Liver (tissue), 2 donors: ENCODE data around the gene CEP170.
"Not testable (repeated sequence)": the region's sequence is repeated elsewhere in the genome, so short reads cannot be mapped to it uniquely, and the experiment has no call there.

Experiments
- RAD21 ChIP-seq, 2 donors: IDR thresholded peaks; 2 replicates each; pipeline ENCODE4 v1.6.1; 2016; ENCODE audit warnings: antibody characterized with exemption in 2 of 2, mild to moderate bottlenecking in 2 of 2
- TF ChIP-seq, protein P1 (sequence below): IDR thresholded peaks from 2 replicates; pipeline ENCODE4 v1.6.1; 2016; ENCODE audit warnings: antibody characterized with exemption, mild to moderate bottlenecking
- donor health status: healthy.

DNA sequence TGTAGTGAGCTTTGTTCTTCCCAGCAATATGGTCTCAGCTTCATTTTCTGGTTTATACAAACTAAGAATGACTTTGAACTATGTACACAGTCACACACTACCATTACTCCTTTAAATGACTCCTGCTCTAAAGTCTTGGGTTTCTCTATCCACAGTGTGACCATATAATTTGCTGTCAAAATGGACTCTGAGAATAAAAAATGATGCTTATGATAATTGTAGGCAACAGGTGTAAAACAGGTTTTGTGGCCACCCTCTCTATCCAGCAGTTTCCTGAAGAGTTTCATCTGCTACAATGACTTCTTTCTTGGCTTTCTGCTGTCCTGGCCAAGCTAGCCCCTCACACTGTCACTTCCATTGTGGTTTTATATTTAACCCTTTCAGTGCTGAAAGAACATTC, 71.4 kb downstream of the CEP170 start:
- not testable (repeated sequence) for TF ChIP-seq RAD21 (IDR thresholded peaks at IDR 0.05)
- TF ChIP-seq, protein P1, sequence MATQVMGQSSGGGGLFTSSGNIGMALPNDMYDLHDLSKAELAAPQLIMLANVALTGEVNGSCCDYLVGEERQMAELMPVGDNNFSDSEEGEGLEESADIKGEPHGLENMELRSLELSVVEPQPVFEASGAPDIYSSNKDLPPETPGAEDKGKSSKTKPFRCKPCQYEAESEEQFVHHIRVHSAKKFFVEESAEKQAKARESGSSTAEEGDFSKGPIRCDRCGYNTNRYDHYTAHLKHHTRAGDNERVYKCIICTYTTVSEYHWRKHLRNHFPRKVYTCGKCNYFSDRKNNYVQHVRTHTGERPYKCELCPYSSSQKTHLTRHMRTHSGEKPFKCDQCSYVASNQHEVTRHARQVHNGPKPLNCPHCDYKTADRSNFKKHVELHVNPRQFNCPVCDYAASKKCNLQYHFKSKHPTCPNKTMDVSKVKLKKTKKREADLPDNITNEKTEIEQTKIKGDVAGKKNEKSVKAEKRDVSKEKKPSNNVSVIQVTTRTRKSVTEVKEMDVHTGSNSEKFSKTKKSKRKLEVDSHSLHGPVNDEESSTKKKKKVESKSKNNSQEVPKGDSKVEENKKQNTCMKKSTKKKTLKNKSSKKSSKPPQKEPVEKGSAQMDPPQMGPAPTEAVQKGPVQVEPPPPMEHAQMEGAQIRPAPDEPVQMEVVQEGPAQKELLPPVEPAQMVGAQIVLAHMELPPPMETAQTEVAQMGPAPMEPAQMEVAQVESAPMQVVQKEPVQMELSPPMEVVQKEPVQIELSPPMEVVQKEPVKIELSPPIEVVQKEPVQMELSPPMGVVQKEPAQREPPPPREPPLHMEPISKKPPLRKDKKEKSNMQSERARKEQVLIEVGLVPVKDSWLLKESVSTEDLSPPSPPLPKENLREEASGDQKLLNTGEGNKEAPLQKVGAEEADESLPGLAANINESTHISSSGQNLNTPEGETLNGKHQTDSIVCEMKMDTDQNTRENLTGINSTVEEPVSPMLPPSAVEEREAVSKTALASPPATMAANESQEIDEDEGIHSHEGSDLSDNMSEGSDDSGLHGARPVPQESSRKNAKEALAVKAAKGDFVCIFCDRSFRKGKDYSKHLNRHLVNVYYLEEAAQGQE, result not testable (repeated sequence)
